Vagina (tissue), 2 donors: Measurements from ENCODE around the gene USP27X.

Experiments used
- CTCF ChIP-seq, 3 experiments: fragments of 450-650 bp in 2 of 3; fragments of 200-600 bp in 1 of 3; sonication (generic) in 1 of 3; IDR thresholded peaks; one replicate each; pipeline ENCODE4 v1.5.1; 2017 to 2019; ENCODE audit warnings: antibody characterized with exemption in 3 of 3, mild to moderate bottlenecking in 2 of 3, moderate library complexity in 2 of 3
- POLR2A ChIP-seq, 2 donors: fragments of 450-650 bp; IDR thresholded peaks; one replicate each; pipeline ENCODE4 v1.6.1; 2017; ENCODE audit warnings: antibody characterized with exemption in 2 of 2, mild to moderate bottlenecking in 2 of 2, moderate library complexity in 2 of 2

GRCh38 chrX:49878834-49879655, at the start of gene USP27X:
- TF ChIP-seq CTCF (IDR thresholded peaks at IDR 0.05), result peak in 2 of 3 experiments; percentile 26 to 38
- peak in 1 of 2 donors; percentile 12 for TF ChIP-seq POLR2A (IDR thresholded peaks at IDR 0.05)
